Smooth muscle cell (in vitro differentiated cells): ENCODE results near the gene RAVER1. TPM values are rescaled to one million over a fixed set of nuclear protein-coding genes. Genes with fewer than 3 reads are reported as not detected.
A peak's percentile ranks its signal among the peaks of the same experiment; 100 is the strongest.

ENCODE experiments used
- DNase-seq: peaks from one replicate; lab custom pipeline; 2025; ENCODE audit not compliant: unreplicated experiment; lab: John Stamatoyannopoulos, UW
- H2AFZ ChIP-seq: fragments of 200-600 bp; sonication (generic); 2 replicates; pipeline ENCODE4 v1.6.0; 2016; ENCODE audit warnings: antibody characterized with exemption, low read depth, mild to moderate bottlenecking
- H3F3A ChIP-seq: fragments of 200-600 bp; sonication (generic); 2 replicates; pipeline ENCODE4 v1.6.0; 2017; ENCODE audit warnings: antibody characterized with exemption, low read depth
- H3K27ac ChIP-seq: fragments of 200-600 bp; sonication (generic); 2 replicates; pipeline ENCODE4 v1.5.1; 2016; ENCODE audit warnings: low read depth, mild to moderate bottlenecking
- H3K27me3 ChIP-seq: fragments of 200-600 bp; sonication (generic); 2 replicates; pipeline ENCODE4 v1.6.1; 2016; ENCODE audit warnings: low read depth, mild to moderate bottlenecking
- H3K36me3 ChIP-seq: fragments of 200-600 bp; sonication (generic); 2 replicates; pipeline ENCODE4 v1.5.1; 2016; ENCODE audit warnings: low read depth
- H3K4me1 ChIP-seq: fragments of 200-600 bp; sonication (generic); 2 replicates; pipeline ENCODE4 v1.5.1; 2016; ENCODE audit warnings: low read depth
- H3K4me2 ChIP-seq: fragments of 200-600 bp; sonication (generic); 2 replicates; pipeline ENCODE4 v1.6.0; 2016; ENCODE audit warnings: mild to moderate bottlenecking
- H3K4me3 ChIP-seq: fragments of 200-600 bp; sonication (generic); 2 replicates; pipeline ENCODE4 v1.5.1; 2016; ENCODE audit warnings: mild to moderate bottlenecking
- H3K79me2 ChIP-seq: fragments of 200-600 bp; sonication (generic); 2 replicates; pipeline ENCODE4 v1.6.0; 2016; ENCODE audit warnings: low read depth, mild to moderate bottlenecking
- H3K9ac ChIP-seq: fragments of 200-600 bp; sonication (generic); 2 replicates; pipeline ENCODE4 v1.6.0; 2016; ENCODE audit warnings: low read depth
- H3K9me3 ChIP-seq: fragments of 200-600 bp; sonication (generic); replicated peaks from 2 replicates; pipeline ENCODE4 v1.5.1; 2016; ENCODE audit warnings: low read depth
- H4K20me1 ChIP-seq: fragments of 200-600 bp; sonication (generic); 2 replicates; pipeline ENCODE4 v1.6.0; 2016; ENCODE audit warnings: low read depth
- WGBS: methylation state at CpG from one replicate; pipeline ENCODE4 v1.1.7; 2016; ENCODE audit warnings: low lambda C conversion rate; 5-methylcytosine and 5-hydroxymethylcytosine counted together
- polyA plus RNA-seq: library from polyadenylated mRNA; unstranded; fragments of >200 nt; fragmentation: Nextera tagmentation; extraction: Ambion mirVana; gene quantifications from 2 replicates; pipeline ENCODE4 v1.2.1, GENCODE V29; 2016
- total RNA-seq: library from RNA; depleted of rRNA; stranded (reverse); fragments of >200 nt; gene quantifications from 2 replicates; pipeline ENCODE4 v1.2.3, GENCODE V29; 2014
- TF ChIP-seq, protein P1 (sequence below): fragments of 200-600 bp; sonication (generic); IDR thresholded peaks from 2 replicates; pipeline ENCODE4 v1.5.1; 2017; ENCODE audit warnings: borderline replicate concordance, mild to moderate bottlenecking, antibody characterized with exemption; ENCODE audit not compliant: insufficient read depth, poor library complexity, severe bottlenecking

Gene RAVER1
- total and polyA plus RNA-seq, 2 experiments from 2014 or later: 18.3 to 43.0 TPM

GRCh38 chr19:10333758-10334587 is 644 bp upstream of the RAVER1 start:
- H3K27me3 ChIP-seq: no peaks in the 10 kb centered on the region
- no peak overlapping the region for H2AFZ ChIP-seq
- no peaks in the 10 kb centered on the region for H3K9me3 ChIP-seq
- peaks cover 8% of the 10 kb centered on the region for H3K4me1 ChIP-seq
- WGBS: 3% methylated on average over 40 of the region's 44 CpGs
- no peak for DNase-seq
- no peaks in the 10 kb centered on the region for H3K36me3 ChIP-seq
- TF ChIP-seq, protein P1, sequence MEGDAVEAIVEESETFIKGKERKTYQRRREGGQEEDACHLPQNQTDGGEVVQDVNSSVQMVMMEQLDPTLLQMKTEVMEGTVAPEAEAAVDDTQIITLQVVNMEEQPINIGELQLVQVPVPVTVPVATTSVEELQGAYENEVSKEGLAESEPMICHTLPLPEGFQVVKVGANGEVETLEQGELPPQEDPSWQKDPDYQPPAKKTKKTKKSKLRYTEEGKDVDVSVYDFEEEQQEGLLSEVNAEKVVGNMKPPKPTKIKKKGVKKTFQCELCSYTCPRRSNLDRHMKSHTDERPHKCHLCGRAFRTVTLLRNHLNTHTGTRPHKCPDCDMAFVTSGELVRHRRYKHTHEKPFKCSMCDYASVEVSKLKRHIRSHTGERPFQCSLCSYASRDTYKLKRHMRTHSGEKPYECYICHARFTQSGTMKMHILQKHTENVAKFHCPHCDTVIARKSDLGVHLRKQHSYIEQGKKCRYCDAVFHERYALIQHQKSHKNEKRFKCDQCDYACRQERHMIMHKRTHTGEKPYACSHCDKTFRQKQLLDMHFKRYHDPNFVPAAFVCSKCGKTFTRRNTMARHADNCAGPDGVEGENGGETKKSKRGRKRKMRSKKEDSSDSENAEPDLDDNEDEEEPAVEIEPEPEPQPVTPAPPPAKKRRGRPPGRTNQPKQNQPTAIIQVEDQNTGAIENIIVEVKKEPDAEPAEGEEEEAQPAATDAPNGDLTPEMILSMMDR: no peak
- no peaks in the 10 kb centered on the region for H3F3A ChIP-seq
- H3K4me2 ChIP-seq: peak overlapping the region; percentile 91
- no peak overlapping the region for H3K9ac ChIP-seq
- peaks cover 35% of the 10 kb centered on the region for H4K20me1 ChIP-seq
- H3K27ac ChIP-seq: no peak overlapping the region
- H3K79me2 ChIP-seq: peaks cover 26% of the 10 kb centered on the region
- peak overlapping the region; percentile 92 for H3K4me3 ChIP-seq

- no peak overlapping the region for H2AFZ ChIP-seq
Measured at GRCh38 chr19:10332158-10332964, 968 bp downstream of the RAVER1 start.

DNA sequence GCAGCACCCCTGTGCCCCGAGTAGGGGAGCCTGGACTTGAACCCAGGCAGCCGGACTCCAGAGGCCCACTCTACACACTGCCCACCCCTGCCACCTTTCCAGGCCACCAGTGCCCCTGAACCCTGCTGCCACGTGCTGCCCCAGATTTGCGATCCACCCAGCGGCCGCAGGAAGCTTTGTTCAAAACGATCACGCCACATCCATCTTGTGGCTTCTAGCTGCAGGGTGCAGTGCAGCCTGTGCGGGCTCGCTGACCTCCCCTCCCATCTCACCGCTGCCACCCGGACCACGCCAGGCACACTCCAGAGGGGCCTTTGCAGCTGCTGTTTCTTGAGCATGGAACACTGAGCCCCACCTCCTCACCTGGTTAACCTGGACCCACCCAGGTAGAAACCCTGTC is 3.8 kb downstream of the RAVER1 start:
- no peak overlapping the region for H3K27ac ChIP-seq
- peaks cover 8% of the 10 kb centered on the region for H3K4me1 ChIP-seq
- H3K4me3 ChIP-seq: no peak overlapping the region
- H3K9me3 ChIP-seq: no peaks in the 10 kb centered on the region
- H3K27me3 ChIP-seq: no peaks in the 10 kb centered on the region
- TF ChIP-seq, protein P1: no peak
- peaks cover 26% of the 10 kb centered on the region for H3K79me2 ChIP-seq
- H3K36me3 ChIP-seq: no peaks in the 10 kb centered on the region
- no peak for DNase-seq
- no peak overlapping the region for H2AFZ ChIP-seq
- H3F3A ChIP-seq: no peaks in the 10 kb centered on the region
- 98% methylated on average over 13 of the region's 13 CpGs for WGBS
- H3K9ac ChIP-seq: no peak overlapping the region
- H3K4me2 ChIP-seq: no peak overlapping the region
- H4K20me1 ChIP-seq: peaks cover 65% of the 10 kb centered on the region

More at GRCh38 chr19:10332158-10332964, 968 bp downstream of the RAVER1 start:
- Histone ChIP-seq H3K9me3 (no peaks in the 10 kb centered on the region), H3K4me2 (peak overlapping the region; percentile 89), H3K4me1 (peaks cover 8% of the 10 kb centered on the region), H3K9ac (peak overlapping the region; percentile 94), H3K4me3 (peak overlapping the region; percentile 92), H3F3A (no peaks in the 10 kb centered on the region), H3K27ac (peak overlapping the region; percentile 89), H3K27me3 (no peaks in the 10 kb centered on the region), H4K20me1 (peaks cover 52% of the 10 kb centered on the region), H3K79me2 (peaks cover 26% of the 10 kb centered on the region), H3K36me3 (no peaks in the 10 kb centered on the region)
- WGBS: 46% methylated on average over 18 of the region's 18 CpGs
- TF ChIP-seq, protein P1: no peak
- DNase-seq: no peak
